Thyroid gland (tissue), 4 donors: ENCODE results near the gene CDH23.

Experiments used
- POLR2A ChIP-seq, 2 donors: fragments of 450-650 bp; IDR thresholded peaks; one replicate each; pipeline ENCODE4 v1.6.1; 2017; ENCODE audit warnings: antibody characterized with exemption in 2 of 2, mild to moderate bottlenecking in 2 of 2, moderate library complexity in 1 of 2
- TF ChIP-seq, protein P1 (sequence below), 6 experiments: fragments of 200-600 bp in 3 of 6; fragments of 450-650 bp in 3 of 6; sonication (generic) in 3 of 6; IDR thresholded peaks; one replicate each; pipeline ENCODE4 v1.5.1; 2016 to 2019; ENCODE audit warnings: antibody characterized with exemption in 6 of 6, mild to moderate bottlenecking in 2 of 6, inconsistent platforms in 1 of 6, moderate library complexity in 1 of 6

DNA sequence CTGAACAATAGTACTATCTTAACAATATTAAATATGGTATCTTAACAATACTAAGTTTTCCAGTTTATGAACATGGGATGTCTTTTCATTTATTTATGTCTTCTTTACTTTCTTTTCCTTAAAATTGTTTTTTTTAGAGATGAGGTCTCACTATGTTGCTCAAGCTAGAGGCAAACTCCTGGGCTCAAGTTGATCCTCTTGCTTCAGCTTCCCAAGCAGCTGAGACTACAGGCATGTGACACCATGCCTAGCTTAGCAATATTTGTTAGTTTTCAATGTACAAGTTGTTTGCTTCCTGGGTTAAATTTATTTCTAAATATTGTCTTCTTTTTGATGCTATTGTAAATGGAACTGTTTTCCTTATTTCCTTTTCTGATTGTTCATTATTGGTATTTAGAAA, 16.9 kb downstream of the CDH23 start:
- TF ChIP-seq, protein P1, sequence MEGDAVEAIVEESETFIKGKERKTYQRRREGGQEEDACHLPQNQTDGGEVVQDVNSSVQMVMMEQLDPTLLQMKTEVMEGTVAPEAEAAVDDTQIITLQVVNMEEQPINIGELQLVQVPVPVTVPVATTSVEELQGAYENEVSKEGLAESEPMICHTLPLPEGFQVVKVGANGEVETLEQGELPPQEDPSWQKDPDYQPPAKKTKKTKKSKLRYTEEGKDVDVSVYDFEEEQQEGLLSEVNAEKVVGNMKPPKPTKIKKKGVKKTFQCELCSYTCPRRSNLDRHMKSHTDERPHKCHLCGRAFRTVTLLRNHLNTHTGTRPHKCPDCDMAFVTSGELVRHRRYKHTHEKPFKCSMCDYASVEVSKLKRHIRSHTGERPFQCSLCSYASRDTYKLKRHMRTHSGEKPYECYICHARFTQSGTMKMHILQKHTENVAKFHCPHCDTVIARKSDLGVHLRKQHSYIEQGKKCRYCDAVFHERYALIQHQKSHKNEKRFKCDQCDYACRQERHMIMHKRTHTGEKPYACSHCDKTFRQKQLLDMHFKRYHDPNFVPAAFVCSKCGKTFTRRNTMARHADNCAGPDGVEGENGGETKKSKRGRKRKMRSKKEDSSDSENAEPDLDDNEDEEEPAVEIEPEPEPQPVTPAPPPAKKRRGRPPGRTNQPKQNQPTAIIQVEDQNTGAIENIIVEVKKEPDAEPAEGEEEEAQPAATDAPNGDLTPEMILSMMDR (IDR thresholded peaks at IDR 0.05), result no peak
- TF ChIP-seq POLR2A (IDR thresholded peaks at IDR 0.05), result no peak
